ENCODE data around the gene PYROXD2. TPM values are rescaled to one million over a fixed set of nuclear protein-coding genes. Genes with fewer than 3 reads are reported as not detected.
A peak's percentile ranks its signal among the peaks of the same experiment; 100 is the strongest.
"Not testable (repeated sequence)": the region's sequence is repeated elsewhere in the genome, so short reads cannot be mapped to it uniquely, and the experiment has no call there.

The PYROXD2 gene
- polyA plus RNA-seq, 4 donors: 13.4 to 40.3 (median 19.9) TPM

- no peak for DNase-seq (ENCODE audit: low read depth in 4 of 4, low spot score in 3 of 4)
These were observed 18.6 kb downstream of the PYROXD2 start for GRCh38 chr10:98396096-98397063.

- no peak for DNase-seq (ENCODE audit: low read depth in 4 of 4, low spot score in 3 of 4)
These were observed 20.0 kb downstream of the PYROXD2 start for GRCh38 chr10:98394851-98395440.

GRCh38 chr10:98391578-98391991 lies 23.4 kb downstream of the PYROXD2 start:
- DNase-seq (ENCODE audit: low read depth in 4 of 4, low spot score in 3 of 4): no peak

- no peak for DNase-seq (ENCODE audit: low read depth in 4 of 4, low spot score in 3 of 4)
These were observed 23.9 kb downstream of the PYROXD2 start for GRCh38 chr10:98391065-98391464.

- no peak for DNase-seq (ENCODE audit: low read depth in 4 of 4, low spot score in 3 of 4)
These were observed 24.6 kb downstream of the PYROXD2 start for GRCh38 chr10:98390406-98390805.

- DNase-seq (ENCODE audit: low read depth in 4 of 4, low spot score in 3 of 4): no peak
These were observed 25.6 kb downstream of the PYROXD2 start for GRCh38 chr10:98389398-98389797.

- no peak for DNase-seq (ENCODE audit: low read depth in 4 of 4, low spot score in 3 of 4)
These were observed 26.8 kb downstream of the PYROXD2 start for GRCh38 chr10:98388101-98388655.

GRCh38 chr10:98384531-98385133 lies 30.4 kb downstream of the PYROXD2 start:
- no peak for DNase-seq (ENCODE audit: low read depth in 4 of 4, low spot score in 3 of 4)

- DNase-seq (ENCODE audit: low read depth in 4 of 4, low spot score in 3 of 4): no peak
These were observed 31.1 kb downstream of the PYROXD2 start for GRCh38 chr10:98383869-98384268.

- not testable (repeated sequence) for DNase-seq (ENCODE audit: low read depth in 4 of 4, low spot score in 3 of 4)
These were observed 31.8 kb downstream of the PYROXD2 start for GRCh38 chr10:98383134-98383667.

GRCh38 chr10:98382691-98383101 lies 32.3 kb downstream of the PYROXD2 start:
- no peak for DNase-seq (ENCODE audit: low read depth in 4 of 4, low spot score in 3 of 4)

- DNase-seq (ENCODE audit: low read depth in 4 of 4, low spot score in 3 of 4): no peak
These were observed 34.3 kb downstream of the PYROXD2 start for GRCh38 chr10:98380493-98381339.

GRCh38 chr10:98378722-98379121 lies 36.3 kb downstream of the PYROXD2 start:
- DNase-seq (ENCODE audit: low read depth in 4 of 4, low spot score in 3 of 4): no peak

- DNase-seq (ENCODE audit: low read depth in 4 of 4, low spot score in 3 of 4): no peak
These were observed 37.4 kb downstream of the PYROXD2 start for GRCh38 chr10:98377536-98377935.

- DNase-seq (ENCODE audit: low read depth in 4 of 4, low spot score in 3 of 4): no peak
These were observed 38.0 kb downstream of the PYROXD2 start for GRCh38 chr10:98377001-98377400.

GRCh38 chr10:98376485-98376884 lies 38.5 kb downstream of the PYROXD2 start:
- DNase-seq (ENCODE audit: low read depth in 4 of 4, low spot score in 3 of 4): peak in 2 of 4 donors; percentile 52 to 74

- no peak for DNase-seq (ENCODE audit: low read depth in 4 of 4, low spot score in 3 of 4)
These were observed 40.6 kb downstream of the PYROXD2 start for GRCh38 chr10:98374217-98374985.

- DNase-seq (ENCODE audit: low read depth in 4 of 4, low spot score in 3 of 4): no peak
These were observed 41.5 kb downstream of the PYROXD2 start for GRCh38 chr10:98373260-98374040.
